Transverse colon (tissue), 3 donors: ENCODE measurements around the gene GPX7.

Source experiments
- CTCF ChIP-seq, 5 experiments: fragments of 200-600 bp in 3 of 5; fragments of 450-650 bp in 2 of 5; sonication (generic) in 3 of 5; IDR thresholded peaks; 1 replicate in 2 of 5; 2 replicates in 3 of 5; pipeline ENCODE4 v1.5.1; 2016 to 2017; ENCODE audit warnings: antibody characterized with exemption in 5 of 5, inconsistent platforms in 3 of 5, mild to moderate bottlenecking in 2 of 5, moderate library complexity in 1 of 5
- EP300 ChIP-seq: sonication (generic); formaldehyde crosslinking; IDR thresholded peaks from one replicate; pipeline ENCODE4 v1.6.1; 2017; ENCODE audit warnings: antibody characterized with exemption, low read depth
- POLR2A ChIP-seq: fragments of 450-650 bp; IDR thresholded peaks from one replicate; pipeline ENCODE4 v1.6.1; 2016; ENCODE audit warnings: antibody characterized with exemption, mild to moderate bottlenecking, moderate library complexity

- no peak for TF ChIP-seq CTCF (IDR thresholded peaks at IDR 0.05)
- TF ChIP-seq POLR2A: no peak
- no peak for TF ChIP-seq EP300
These were observed 51.9 kb downstream of the GPX7 start for GRCh38 chr1:52654063-52654462.
